GM19452 (cell line): ENCODE results near the gene ALLC.
"Not testable (repeated sequence)": the region's sequence is repeated elsewhere in the genome, so short reads cannot be mapped to it uniquely, and the experiment has no call there.

ENCODE experiments used
- ATAC-seq: cut with Tn5 transposase; IDR thresholded peaks from one replicate; pipeline ENCODE4 v1.9.1; 2021; ENCODE audit not compliant: unreplicated experiment

Gene ALLC

DNA sequence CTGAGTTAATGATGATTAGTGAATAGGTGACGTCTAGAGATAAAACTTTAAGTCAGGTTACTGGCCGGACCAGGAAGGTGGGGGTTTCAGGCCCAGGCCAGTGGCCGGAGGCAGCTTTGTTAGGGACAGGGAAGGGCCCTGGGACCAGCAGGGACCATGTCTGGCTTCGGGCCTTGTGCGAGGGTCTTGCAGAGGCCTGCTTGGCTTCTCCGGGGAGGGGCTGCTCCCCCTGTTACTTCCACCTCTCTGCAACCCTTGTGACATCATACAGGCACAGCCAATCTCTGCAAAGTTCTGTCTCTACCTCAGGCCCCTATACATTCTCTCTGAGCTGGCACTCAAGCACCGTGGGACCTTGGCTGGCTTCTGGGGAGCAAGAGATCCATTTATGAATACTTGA lies at the start of gene ALLC:
ALLC (plus strand) TSS at position 320 of the 400 bp plus-strand sequence. CDS start 12,958 bp downstream, outside the sequence.
- no peak for ATAC-seq

DNA sequence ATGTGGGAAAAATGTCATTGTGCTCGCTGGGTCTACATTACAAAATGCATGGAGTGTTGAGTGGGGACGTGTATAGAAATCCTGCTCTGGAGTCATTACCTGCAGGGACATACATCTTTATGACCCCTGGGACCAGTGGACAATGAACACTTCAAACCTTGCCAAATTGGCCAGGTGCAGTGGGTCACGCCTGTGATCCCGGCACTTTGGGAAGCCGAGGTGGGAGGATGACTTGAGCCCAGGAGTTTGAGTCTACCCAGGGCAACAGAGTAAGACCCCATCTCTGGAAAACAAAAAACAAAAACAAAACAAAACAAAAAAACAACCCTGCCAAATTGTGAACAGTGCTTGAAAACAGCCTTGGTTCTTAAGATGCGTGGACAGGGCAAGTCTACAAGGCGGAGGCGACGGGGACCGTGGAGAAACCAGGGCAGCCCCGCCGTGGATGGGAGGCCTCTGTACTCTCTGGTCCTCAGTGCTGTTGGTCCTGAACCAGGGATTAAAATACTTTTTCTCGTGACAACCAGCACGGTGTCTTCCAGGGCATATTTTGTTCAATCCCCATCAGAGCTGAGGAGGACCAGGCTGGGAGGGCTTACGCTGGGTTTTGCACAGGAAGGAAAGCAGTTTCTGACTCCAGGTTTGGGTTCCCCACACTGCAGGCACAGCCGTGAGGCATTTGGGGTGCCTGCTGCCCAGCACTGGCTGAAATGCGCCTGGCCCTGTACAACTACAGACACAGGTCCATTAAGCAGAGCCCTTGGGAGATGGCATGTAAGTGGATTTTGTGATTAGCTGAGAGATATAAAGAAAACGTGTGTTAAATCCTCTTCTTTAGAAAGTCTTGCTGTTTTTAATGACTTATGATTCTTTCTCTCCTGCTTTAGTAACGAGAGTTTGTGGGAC lies 49.4 kb upstream of the ALLC start:
- ATAC-seq: no peak

DNA sequence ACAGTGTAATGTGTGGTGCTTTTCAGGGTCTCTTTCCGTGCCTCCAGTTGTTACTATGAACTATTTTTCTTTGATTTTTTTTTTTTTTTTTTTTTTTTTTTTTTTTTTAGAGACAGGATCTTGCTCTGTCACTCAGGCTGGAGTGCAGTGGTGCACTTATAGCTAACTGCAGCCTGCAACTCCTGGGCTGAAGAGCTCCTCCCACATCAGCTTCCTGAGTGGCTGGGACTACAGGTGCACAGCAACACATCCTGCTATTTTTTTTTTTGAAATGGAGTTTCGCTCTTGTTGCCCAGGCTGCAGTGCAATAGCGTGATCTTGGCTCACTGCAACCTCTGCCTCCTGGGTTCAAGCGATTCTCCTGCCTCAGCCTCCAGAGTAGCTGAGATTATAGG lies 48.7 kb upstream of the ALLC start:
- ATAC-seq: peak; percentile 53

DNA sequence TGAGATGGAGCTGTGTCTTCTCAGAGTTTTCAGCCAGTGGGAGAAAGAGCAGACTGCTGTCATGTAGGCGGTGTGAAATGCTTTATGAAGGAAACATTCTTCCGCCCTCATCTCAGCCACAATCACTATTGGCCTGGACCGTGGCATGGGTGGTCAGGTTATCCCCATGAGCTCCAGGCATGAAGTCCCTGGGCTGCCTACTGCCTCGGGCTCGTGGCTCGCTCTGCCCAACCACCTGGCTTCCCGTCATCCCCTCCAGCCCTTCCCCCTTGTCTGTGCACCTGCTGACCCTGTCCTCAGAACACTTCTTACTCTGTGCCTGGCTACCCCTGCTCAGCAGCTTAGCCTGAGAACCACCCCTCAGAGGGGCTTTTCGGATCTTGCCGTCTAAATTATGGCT lies 47.6 kb upstream of the ALLC start:
- ATAC-seq: no peak

DNA sequence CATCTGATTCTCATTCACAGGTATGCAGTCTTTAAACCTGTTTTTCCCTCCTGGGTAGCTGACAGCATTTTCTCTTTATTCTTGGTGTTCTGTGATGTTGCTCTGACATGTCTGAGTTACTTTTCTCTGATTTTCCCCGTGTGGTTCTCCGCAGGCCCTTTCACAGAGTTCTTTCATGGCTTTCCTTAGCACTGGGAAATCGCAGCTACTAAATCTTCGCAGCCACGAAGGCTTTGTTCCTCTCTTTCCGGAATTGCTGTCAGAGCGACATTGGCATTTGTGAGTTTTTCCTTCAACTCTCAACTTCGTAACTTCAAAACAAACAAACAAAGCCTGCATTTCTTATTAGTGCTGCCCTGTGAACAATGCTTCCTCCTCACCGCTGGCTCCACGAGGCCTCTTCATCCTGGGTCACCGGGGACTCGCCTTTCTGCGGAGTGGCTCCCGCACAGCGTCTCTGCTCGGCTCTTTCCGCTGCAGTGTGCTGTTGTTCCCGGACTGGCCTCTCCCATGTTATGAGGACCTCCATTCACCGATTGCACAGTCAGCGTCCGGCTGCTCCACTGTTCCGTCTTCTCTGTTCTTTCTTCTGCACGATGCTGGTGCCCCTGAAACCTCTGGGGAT lies 47.0 kb upstream of the ALLC start:
- no peak for ATAC-seq

DNA sequence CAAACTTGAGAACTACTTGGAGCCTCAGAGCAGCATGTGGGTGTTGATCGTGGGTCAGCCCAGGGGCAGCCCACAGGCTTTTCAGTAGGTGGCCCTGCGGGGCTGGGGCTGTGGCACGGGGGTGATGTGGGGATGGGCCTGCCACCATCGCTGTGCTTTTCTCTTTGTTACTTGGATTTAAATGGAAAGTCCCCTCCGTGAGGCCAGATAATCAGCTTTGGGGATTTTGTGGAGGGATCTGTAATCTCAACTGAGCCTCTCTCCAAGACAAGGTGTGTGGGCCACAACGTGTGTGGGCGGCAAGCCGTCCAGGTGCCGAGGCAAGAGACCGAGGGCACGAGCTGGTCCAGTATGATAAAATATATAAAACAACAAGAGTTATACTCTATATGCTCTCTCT lies 46.4 kb upstream of the ALLC start:
- ATAC-seq: no peak

DNA sequence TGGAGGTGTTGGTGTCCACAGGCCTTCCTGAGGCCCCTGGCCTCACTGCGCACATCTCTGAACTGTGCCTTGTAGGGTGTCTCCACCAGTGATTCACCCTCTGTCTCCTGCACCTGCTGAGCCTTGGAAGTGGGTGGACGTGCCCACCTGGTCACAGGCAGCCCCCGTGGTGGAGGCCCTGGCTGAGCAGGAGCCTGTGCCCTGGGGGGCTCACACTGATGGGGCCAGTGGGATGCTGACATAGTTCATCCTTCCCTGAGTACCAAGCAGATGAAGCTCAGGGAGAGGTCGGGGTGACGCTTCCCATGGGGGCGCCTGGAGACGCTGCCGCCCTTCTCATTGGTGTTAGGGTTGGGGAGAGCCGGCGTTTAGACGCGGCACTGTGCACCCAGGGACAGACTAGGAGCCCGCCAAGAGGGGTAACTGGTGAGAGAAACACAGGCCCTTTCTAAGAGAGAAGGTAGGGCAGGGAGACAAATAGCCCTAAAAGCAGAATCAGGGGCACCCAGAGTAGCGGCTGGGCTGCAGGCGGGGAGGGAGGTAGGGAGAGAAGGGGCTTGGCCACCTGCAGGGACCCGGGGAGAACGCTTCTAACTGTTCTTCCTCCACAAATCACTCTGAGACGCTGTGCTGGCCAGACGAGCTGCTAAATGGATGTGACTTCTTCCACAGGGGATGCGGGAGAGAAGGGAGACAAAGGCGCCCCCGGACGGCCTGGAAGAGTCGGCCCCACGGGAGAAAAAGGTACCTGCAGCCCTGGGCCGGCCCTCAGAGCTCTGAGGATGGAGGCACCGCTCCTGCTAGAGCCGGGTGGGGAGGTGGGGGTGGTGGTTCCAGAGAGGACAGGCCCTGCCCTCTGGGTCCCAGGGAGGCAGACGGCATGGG lies 45.1 kb upstream of the ALLC start:
- ATAC-seq: no peak

DNA sequence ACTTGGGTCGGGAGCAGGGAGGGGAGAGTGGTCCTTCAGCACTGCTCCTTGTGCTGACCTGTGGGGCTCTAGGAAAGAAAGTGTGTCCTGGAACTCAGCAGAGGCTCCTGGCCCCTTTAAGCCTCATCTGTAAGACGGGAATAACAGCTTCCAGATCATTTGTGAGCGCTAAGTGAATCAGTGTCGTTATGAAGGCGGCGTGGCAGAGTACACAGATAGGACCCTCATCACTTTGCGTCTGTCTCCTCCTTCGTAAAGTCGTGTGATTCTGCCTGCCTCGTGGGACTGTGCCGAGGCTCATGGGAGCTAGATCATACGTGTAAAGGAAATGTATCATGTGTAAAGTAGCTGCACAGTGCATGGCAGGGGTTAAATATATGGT lies 44.5 kb upstream of the ALLC start:
- ATAC-seq: no peak

DNA sequence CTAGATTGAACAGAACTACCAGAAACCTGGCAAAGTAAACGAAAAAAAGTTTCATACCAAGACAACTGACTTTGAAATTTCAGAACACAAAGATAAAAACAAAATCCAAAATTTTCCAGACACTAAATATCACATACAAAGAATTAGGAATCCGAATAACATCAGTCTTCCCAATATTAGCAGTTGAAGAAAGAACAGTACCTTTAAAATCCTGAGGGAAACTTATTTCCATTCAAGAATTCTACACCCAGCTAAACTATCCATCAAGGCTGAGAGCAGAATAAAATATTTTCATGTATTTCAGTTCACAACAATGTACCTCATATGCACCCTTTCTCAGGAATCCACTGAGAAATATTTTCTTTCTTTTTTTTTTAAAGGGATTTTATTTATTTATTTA lies 43.3 kb upstream of the ALLC start:
- not testable (repeated sequence) for ATAC-seq

DNA sequence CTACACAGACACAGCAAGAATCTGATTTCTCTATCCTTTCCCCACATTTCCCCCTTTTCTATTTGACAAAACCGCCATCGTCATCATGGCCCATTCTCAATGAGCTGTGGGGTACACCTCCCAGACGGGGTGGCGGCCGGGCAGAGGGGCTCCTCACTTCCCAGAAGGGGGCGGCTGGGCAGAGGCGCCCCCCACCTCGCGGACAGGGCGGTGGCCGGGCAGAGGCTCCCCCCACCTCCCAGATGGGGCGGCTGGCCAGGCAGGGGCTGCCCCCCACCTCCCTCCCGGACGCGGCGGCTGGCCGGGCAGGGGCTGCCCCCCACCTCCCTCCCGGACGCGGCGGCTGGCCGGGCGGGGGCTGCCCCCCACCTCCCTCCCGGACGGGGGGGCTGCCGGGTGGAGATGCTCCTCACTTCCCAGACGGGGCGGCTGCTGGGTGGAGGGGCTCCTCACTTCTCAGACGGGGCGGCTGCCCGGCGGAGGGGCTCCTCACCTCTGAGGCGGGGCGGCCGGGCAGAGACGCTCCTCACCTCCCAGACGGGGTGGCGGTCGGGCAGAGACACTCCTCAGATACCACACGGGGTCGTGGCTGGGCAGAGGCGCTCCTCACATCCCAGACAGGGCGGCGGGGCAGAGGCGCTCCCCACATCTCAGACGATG lies 42.3 kb upstream of the ALLC start:
- not testable (repeated sequence) for ATAC-seq

DNA sequence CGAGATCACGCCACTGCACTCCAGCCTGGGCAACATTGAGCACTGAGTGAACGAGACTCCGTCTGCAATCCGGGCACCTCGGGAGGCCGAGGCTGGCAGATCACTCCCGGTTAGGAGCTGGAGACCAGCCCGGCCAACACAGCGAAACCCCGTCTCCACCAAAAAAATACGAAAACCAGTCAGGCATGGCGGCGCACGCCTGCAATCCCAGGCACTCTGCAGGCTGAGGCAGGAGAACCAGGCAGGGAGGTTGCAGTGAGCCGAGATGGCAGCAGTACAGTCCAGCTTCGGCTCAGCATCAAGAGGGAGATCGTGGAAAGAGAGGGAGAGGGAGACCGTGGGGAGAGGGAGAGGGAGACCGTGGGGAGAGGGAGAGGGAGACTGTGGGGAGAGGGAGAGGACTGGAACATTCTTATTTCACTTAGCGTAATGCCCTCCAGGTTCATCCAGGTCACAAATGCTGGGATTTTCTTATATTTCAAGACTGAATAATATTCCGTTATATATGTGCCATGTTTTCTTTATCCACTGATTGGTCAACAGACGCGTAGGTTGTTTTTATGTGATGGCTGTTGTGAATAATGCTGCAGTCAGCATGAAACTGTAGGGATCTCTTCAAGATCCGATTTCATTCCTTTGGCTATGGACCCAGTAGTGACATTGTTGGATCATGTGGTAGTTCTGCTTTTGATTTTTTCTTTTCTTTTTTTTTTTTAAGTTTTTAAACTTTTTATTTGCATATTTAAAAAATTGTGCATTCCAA lies 41.4 kb upstream of the ALLC start:
- not testable (repeated sequence) for ATAC-seq

DNA sequence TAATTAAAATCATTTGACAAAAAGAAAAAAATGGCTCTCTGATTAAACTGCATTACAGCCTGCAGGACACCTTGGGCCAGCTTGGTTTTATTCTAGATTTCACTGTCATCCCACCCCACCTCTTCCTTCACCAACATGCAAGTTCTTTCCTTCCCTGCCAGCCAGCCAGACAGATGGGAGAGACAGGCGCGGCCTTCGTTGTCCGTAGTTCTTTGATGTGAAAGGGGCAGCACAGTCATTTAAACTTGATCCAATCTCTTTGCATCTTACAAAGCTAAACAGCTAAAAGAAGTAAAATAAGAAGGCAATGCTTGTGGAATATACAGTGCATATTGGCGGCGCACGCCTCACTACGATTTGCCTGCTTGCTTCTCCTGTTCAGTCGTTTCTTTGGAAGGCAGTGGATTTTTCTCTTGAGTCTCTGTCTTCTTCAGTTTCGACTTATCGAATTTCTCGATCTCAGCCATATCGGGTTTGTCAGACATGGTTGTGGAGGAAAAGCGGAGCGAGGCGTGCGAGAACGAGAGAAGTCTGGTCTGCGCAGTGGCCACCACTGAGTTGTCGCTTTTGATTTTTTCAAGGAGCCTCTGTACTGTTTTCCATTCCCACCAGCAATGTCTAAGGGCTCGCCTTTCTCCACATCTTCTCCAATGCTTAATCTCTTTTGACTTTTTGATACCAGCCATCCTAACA lies 40.7 kb upstream of the ALLC start:
- ATAC-seq: no peak

DNA sequence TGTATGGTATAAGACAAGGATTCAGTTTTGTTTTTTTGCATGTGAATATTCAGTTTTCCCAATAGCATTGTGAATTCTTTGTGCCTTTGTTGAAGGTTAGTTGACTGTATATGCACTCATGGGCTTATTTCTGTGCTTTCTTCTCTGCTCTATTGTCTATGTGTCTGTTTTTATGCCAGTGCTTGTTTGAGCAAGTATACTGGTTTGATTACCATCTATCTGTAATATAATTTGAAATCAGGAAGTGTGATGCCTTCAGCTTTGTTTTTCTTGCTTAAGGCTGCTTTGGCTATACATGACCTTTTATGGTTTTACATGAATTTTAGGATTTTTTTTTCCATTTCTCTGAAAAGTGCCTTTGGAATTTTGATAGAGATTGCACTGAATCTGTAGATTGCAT lies 39.6 kb upstream of the ALLC start:
- ATAC-seq: no peak

DNA sequence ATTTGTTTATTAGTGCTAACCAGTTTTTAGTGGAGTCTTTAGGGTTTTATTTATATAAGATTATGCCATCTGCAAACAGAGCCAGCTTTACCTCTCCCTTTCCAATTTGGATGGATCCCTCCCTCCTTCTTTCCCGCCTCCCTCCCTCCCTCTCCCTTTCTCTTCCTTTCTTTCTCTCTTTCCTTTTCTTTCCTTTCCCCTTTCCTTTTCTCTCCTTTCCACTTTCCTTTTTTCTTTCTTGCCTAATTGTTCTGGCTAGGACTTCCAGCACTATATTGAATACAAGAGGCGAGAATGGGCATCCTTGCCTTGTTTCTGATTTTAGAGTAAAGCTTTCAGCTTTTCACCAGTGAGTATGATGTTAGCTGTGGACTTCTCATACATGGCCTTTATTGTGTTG lies 39.0 kb upstream of the ALLC start:
- no peak for ATAC-seq

DNA sequence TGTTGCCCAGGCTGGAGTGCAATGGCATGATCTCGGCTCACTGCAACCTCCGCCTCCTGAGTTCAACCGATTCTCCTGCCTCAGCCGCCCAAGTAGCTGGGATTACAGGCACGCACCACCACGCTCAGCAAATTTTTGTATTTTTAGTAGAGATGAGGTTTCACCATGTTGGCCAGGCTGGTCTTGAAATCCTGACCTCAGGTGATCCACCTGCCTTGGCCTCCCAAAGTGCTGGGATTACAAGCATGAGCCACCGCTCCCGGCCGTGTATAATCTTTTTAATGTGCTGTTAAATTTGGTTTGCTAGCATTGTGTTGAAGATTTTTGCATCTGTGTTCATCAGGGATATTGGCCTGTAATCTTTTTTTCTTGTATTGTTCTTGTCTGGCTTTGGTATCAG lies 38.3 kb upstream of the ALLC start:
- ATAC-seq: not testable (repeated sequence)

DNA sequence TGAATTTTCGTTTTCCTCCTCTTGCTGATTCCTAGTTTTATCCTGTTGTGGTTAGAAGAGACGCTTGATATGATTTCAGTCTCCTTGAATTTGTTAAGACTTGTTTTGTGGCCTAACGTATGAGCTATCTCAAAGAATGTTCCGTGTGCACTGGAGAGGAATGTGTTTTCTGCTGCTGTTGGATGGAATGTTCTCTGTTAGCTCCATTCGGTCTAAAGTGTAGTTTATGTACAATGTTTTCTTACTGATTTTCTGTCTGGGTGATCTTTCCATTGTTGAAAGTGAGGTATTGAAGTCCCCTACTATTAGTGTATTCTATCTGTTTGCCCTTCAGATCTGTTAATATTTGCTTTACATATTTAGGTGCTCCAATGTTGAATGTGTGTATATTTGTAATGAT lies 37.2 kb upstream of the ALLC start:
- ATAC-seq: no peak

DNA sequence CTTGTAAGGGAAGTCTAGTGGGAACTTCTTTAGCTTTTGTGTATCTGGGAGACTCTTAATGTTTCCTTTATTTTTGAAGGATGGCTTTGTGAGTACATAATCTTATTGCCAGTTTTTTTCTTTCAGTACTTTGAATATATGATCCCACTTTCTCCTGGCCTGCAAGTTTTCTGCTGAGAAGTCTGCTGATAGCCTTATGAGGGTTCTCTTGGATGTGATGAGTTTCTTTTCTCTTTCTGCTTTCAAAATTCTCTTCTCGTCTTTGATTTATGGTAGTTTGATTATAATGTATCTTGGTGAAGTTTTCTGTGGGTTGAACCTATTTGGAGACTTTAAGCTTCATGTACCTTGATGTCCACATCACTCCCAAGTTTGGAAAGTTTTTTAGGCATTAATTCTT lies 35.0 kb upstream of the ALLC start:
- ATAC-seq: no peak

DNA sequence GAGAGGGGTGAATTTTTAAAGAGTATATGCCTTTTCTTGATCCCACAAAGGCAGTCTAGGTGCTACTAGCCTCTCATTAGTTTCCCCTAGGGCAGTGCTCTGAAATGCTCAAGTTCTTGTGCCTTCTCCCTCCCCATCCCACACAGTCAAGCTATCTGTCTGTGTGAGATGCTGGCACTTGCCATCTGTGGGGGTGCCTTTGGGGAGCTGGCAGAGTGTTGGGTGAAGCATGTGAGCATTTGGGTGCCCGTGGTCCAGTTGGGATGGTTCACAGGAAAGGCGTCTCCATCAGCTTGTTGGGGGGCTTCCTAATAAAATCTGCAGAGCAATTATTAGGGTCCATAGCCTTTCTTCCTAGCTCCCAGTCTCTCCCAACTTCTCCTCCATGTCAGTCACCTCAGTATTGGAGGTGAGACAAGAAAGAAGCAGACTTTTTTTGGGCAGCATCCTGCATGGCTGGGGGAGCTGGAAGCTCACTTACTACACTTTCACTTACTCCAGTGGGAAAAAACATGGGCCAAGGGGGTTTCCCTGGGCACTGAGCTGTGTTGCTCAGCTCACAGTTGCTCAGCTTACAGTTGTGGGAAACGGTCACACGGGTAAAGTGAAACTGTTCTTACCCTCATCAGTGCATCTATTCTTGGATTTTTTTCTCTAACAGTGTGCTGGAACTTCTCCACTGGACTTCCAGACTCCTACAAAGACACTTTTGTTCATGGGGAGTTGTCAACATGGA lies 33.8 kb upstream of the ALLC start:
- peak; percentile 55 for ATAC-seq

DNA sequence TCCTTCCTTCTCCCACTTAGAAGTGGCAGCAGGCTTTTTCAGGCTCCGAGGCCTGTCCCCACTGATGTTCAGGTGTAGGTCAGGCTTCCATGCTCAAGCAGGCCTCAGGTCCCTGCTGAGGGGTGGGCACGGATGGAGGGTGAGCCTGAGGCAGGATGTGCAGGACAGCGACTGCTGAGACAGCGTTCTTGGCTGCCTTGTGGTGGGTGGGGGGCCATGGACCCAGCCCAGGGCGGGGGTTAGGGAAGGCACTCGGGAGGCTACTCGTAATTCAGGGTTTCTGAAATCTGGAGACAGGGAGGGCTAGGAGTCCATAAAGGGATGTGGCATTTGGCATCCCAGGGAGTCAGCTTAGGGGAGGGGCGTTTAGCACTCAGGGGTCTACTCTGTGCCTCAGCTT lies 32.8 kb upstream of the ALLC start:
- no peak for ATAC-seq
